ENCODE data around the gene MRFAP1L1.

- TF ChIP-seq TAF1 (conservative IDR thresholded peaks at IDR 0.05) (no peak), CTCF (IDR thresholded peaks at IDR 0.05; ENCODE audit: low read depth, low read length, missing input control) (no peak), RXRA (IDR thresholded peaks at IDR 0.05) (no peak), MAX (IDR thresholded peaks at IDR 0.05) (no peak), REST (IDR thresholded peaks at IDR 0.05) (no peak), SP1 (IDR thresholded peaks at IDR 0.05) (no peak), ZBTB33 (IDR thresholded peaks at IDR 0.05) (no peak), GABPA (IDR thresholded peaks at IDR 0.05 in 1 of 2, conservative IDR thresholded peaks at IDR 0.05 in 1 of 2) (no peak), RAD21 (IDR thresholded peaks at IDR 0.05) (no peak), ATF3 (IDR thresholded peaks at IDR 0.05) (no peak)
Observed at GRCh38 chr4:6671648-6672047, 38.0 kb downstream of the MRFAP1L1 start.
